Measurements from ENCODE around the gene NEDD1. TPM values are rescaled to one million over a fixed set of nuclear protein-coding genes. Genes with fewer than 3 reads are reported as not detected.
A peak's percentile ranks its signal among the peaks of the same experiment; 100 is the strongest.

NEDD1 gene
- total and polyA plus RNA-seq, 4 donors = 2.4 to 28.9 (median 3.9) TPM

DNA sequence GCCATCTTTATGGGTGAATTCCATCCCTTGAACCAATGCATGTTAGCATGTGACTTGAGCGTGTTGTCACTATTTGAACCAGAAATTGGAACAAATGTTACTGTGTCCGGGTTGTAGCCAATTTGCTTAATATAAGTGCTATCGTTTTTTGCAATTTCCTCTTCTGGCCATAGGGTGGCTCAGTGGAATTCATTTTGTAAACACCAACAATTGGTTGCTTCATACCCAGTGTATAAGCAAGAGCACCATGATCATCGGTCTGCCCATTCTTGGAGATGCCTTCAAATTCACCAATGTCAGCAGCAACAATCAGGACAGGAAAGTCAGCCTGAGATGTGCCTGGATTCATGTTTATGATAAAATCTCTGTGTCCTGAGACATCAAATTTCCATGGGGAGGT is 5.0 kb upstream of the NEDD1 start:
- Histone ChIP-seq H3K36me3 (ENCODE audit: control insufficient read depth in 4 of 4, insufficient read depth in 3 of 4, low read depth in 1 of 4, low read length in 3 of 4) (no peaks in the 10 kb centered on the region), H3K9me3 (ENCODE audit: control insufficient read depth in 4 of 4, low read length in 3 of 4) (no peaks in the 10 kb centered on the region), H3K27me3 (ENCODE audit: control insufficient read depth in 4 of 4, insufficient read depth in 4 of 4, low read length in 3 of 4) (no peaks in the 10 kb centered on the region), H3K27ac (ENCODE audit: low read depth in 1 of 2, low read length in 2 of 2) (no peak overlapping the region), H3K9ac (ENCODE audit: low read depth in 1 of 2, low read length in 2 of 2) (no peak overlapping the region), H3K4me3 (ENCODE audit: low read depth in 1 of 3, low read length in 3 of 3) (no peak overlapping the region), H3K4me1 (ENCODE audit: control insufficient read depth in 4 of 4, insufficient read depth in 4 of 4, low read length in 3 of 4) (no peaks in the 10 kb centered on the region)
- no peak for DNase-seq (ENCODE audit: low spot score)
- WGBS = 76% methylated on average over 4 of the region's 4 CpGs
- TF ChIP-seq EGR1 (IDR thresholded peaks at IDR 0.05; ENCODE audit: low read depth in 2 of 2) (no peak), NR2F2 (IDR thresholded peaks at IDR 0.05) (no peak), HNF4A (conservative IDR thresholded peaks at IDR 0.05) (no peak), RAD21 (IDR thresholded peaks at IDR 0.05) (no peak), SP1 (IDR thresholded peaks at IDR 0.05) (no peak), RXRA (IDR thresholded peaks at IDR 0.05) (no peak)
- TF ChIP-seq, protein P1, sequence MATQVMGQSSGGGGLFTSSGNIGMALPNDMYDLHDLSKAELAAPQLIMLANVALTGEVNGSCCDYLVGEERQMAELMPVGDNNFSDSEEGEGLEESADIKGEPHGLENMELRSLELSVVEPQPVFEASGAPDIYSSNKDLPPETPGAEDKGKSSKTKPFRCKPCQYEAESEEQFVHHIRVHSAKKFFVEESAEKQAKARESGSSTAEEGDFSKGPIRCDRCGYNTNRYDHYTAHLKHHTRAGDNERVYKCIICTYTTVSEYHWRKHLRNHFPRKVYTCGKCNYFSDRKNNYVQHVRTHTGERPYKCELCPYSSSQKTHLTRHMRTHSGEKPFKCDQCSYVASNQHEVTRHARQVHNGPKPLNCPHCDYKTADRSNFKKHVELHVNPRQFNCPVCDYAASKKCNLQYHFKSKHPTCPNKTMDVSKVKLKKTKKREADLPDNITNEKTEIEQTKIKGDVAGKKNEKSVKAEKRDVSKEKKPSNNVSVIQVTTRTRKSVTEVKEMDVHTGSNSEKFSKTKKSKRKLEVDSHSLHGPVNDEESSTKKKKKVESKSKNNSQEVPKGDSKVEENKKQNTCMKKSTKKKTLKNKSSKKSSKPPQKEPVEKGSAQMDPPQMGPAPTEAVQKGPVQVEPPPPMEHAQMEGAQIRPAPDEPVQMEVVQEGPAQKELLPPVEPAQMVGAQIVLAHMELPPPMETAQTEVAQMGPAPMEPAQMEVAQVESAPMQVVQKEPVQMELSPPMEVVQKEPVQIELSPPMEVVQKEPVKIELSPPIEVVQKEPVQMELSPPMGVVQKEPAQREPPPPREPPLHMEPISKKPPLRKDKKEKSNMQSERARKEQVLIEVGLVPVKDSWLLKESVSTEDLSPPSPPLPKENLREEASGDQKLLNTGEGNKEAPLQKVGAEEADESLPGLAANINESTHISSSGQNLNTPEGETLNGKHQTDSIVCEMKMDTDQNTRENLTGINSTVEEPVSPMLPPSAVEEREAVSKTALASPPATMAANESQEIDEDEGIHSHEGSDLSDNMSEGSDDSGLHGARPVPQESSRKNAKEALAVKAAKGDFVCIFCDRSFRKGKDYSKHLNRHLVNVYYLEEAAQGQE (IDR thresholded peaks at IDR 0.05) = no peak
- TF ChIP-seq, protein P2, sequence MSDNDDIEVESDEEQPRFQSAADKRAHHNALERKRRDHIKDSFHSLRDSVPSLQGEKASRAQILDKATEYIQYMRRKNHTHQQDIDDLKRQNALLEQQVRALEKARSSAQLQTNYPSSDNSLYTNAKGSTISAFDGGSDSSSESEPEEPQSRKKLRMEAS (IDR thresholded peaks at IDR 0.05) = no peak

DNA sequence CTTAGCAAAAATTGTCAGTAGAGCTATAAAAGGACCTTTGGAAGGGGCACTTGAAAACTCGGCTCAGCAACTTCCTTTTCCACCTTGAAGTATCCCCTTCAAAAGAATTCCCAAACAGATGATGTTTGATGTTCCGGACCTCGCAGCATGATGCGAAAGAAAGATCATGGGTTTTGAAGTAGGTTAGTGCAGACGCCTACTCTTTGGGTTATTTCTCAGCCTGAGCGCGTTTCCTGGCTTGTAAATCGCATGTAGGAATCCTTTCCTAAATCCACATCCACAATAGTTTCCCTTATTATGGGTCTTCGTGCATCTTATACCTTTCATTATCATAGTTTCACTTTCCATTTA is 584 bp upstream of the NEDD1 start:
- TF ChIP-seq NR2F2 (IDR thresholded peaks at IDR 0.05) (no peak), RXRA (IDR thresholded peaks at IDR 0.05) (no peak)
- Histone ChIP-seq H3K9ac (ENCODE audit: low read depth in 1 of 2, low read length in 2 of 2) (peak overlapping the region; percentile 68 to 85), H3K27me3 (ENCODE audit: control insufficient read depth in 4 of 4, insufficient read depth in 4 of 4, low read length in 3 of 4) (no peaks in the 10 kb centered on the region), H3K27ac (ENCODE audit: low read depth in 1 of 2, low read length in 2 of 2) (peak overlapping the region; percentile 64 to 78), H3K9me3 (ENCODE audit: control insufficient read depth in 4 of 4, low read length in 3 of 4) (no peaks in the 10 kb centered on the region), H3K36me3 (ENCODE audit: control insufficient read depth in 4 of 4, insufficient read depth in 3 of 4, low read depth in 1 of 4, low read length in 3 of 4) (no peaks in the 10 kb centered on the region), H3K4me3 (ENCODE audit: low read depth in 1 of 3, low read length in 3 of 3) (peak overlapping the region; percentile 84 to 94 (median 86)), H3K4me1 (ENCODE audit: control insufficient read depth in 4 of 4, insufficient read depth in 4 of 4, low read length in 3 of 4) (peaks cover 0 to 11% (median 8%) of the 10 kb centered on the region in 4 donors)
- 39% methylated on average over 9 of the region's 9 CpGs for WGBS
- no peak for DNase-seq (ENCODE audit: low spot score)

DNA sequence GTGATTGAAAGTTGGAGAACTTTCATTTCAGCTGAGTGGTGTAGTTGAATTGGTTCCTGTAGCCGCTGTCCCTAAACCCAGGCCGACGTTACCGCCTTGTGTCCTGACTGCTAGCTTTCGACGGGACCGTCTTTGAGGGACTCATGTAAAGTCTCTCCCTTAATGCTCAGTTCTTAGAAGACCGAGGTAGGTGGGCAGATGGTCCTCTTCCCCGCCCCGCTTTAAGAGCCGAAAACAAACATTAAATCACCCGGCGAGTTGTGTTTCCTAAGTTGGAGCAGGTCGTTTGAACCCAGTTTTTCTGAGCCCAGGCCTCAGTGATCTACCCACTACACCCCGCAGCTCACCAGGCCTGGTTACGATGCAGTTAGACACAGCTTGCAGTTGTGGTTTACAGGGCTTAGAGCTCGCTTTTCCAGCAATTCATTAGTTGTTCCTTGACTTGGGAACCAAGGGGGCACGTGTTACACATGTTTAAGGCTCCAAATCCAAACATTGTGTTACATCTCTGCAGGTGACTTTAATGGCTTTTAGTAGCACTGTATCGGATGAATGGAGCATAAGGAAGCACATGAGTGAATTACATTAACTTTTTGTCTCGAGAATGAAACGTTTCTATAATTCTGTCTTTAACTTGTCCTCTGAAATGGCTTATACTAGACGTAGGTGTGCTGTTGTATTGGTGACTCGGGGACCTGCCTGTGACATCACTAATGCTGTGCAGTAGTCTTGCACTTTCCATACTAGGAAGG is 790 bp downstream of the NEDD1 start:
- Histone ChIP-seq H3K27ac (ENCODE audit: low read depth in 1 of 2, low read length in 2 of 2) (peak overlapping the region; percentile 64 to 78), H3K4me1 (ENCODE audit: control insufficient read depth in 4 of 4, insufficient read depth in 4 of 4, low read length in 3 of 4) (peaks cover 0 to 11% (median 8%) of the 10 kb centered on the region in 4 donors), H3K9ac (ENCODE audit: low read depth in 1 of 2, low read length in 2 of 2) (peak overlapping the region; percentile 85 to 95), H3K4me3 (ENCODE audit: low read depth in 1 of 3, low read length in 3 of 3) (peak overlapping the region; percentile 84 to 94 (median 86)), H3K36me3 (ENCODE audit: control insufficient read depth in 4 of 4, insufficient read depth in 3 of 4, low read depth in 1 of 4, low read length in 3 of 4) (no peaks in the 10 kb centered on the region), H3K27me3 (ENCODE audit: control insufficient read depth in 4 of 4, insufficient read depth in 4 of 4, low read length in 3 of 4) (no peaks in the 10 kb centered on the region), H3K9me3 (ENCODE audit: control insufficient read depth in 4 of 4, low read length in 3 of 4) (no peaks in the 10 kb centered on the region)
- DNase-seq (ENCODE audit: low spot score) = peak; percentile 49
- TF ChIP-seq EGR1 (IDR thresholded peaks at IDR 0.05; ENCODE audit: low read depth in 2 of 2) = no peak
- no peak for TF ChIP-seq TAF1 (conservative IDR thresholded peaks at IDR 0.05)
- TF ChIP-seq HNF4A (conservative IDR thresholded peaks at IDR 0.05) = no peak
- no peak for TF ChIP-seq SP1 (IDR thresholded peaks at IDR 0.05)
- TF ChIP-seq GABPA (IDR thresholded peaks at IDR 0.05 in 1 of 2, conservative IDR thresholded peaks at IDR 0.05 in 1 of 2) = no peak
- TF ChIP-seq JUND (IDR thresholded peaks at IDR 0.05) = no peak
- no peak for TF ChIP-seq RAD21 (IDR thresholded peaks at IDR 0.05)
- no peak for TF ChIP-seq HNF4G (IDR thresholded peaks at IDR 0.05)
- TF ChIP-seq, protein P3, sequence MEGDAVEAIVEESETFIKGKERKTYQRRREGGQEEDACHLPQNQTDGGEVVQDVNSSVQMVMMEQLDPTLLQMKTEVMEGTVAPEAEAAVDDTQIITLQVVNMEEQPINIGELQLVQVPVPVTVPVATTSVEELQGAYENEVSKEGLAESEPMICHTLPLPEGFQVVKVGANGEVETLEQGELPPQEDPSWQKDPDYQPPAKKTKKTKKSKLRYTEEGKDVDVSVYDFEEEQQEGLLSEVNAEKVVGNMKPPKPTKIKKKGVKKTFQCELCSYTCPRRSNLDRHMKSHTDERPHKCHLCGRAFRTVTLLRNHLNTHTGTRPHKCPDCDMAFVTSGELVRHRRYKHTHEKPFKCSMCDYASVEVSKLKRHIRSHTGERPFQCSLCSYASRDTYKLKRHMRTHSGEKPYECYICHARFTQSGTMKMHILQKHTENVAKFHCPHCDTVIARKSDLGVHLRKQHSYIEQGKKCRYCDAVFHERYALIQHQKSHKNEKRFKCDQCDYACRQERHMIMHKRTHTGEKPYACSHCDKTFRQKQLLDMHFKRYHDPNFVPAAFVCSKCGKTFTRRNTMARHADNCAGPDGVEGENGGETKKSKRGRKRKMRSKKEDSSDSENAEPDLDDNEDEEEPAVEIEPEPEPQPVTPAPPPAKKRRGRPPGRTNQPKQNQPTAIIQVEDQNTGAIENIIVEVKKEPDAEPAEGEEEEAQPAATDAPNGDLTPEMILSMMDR (IDR thresholded peaks at IDR 0.05; ENCODE audit: low read depth, low read length, missing input control) = no peak
- TF ChIP-seq, protein P4, sequence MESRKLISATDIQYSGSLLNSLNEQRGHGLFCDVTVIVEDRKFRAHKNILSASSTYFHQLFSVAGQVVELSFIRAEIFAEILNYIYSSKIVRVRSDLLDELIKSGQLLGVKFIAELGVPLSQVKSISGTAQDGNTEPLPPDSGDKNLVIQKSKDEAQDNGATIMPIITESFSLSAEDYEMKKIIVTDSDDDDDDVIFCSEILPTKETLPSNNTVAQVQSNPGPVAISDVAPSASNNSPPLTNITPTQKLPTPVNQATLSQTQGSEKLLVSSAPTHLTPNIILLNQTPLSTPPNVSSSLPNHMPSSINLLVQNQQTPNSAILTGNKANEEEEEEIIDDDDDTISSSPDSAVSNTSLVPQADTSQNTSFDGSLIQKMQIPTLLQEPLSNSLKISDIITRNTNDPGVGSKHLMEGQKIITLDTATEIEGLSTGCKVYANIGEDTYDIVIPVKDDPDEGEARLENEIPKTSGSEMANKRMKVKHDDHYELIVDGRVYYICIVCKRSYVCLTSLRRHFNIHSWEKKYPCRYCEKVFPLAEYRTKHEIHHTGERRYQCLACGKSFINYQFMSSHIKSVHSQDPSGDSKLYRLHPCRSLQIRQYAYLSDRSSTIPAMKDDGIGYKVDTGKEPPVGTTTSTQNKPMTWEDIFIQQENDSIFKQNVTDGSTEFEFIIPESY (IDR thresholded peaks at IDR 0.05) = no peak
- no peak for TF ChIP-seq FOXA2 (IDR thresholded peaks at IDR 0.05)
- 15% methylated on average over 23 of the region's 23 CpGs for WGBS
